IPS DF 4.7 (cell line): ENCODE results near the gene WDTC1.
"Not testable (repeated sequence)": the region's sequence is repeated elsewhere in the genome, so short reads cannot be mapped to it uniquely, and the experiment has no call there.

Experiments
- DNase-seq: peaks from one replicate; pipeline ENCODE4 v3.0.0-alpha.2; 2013; ENCODE audit warnings: low spot score; ENCODE audit errors: extremely low read depth

WDTC1 gene, protein sequence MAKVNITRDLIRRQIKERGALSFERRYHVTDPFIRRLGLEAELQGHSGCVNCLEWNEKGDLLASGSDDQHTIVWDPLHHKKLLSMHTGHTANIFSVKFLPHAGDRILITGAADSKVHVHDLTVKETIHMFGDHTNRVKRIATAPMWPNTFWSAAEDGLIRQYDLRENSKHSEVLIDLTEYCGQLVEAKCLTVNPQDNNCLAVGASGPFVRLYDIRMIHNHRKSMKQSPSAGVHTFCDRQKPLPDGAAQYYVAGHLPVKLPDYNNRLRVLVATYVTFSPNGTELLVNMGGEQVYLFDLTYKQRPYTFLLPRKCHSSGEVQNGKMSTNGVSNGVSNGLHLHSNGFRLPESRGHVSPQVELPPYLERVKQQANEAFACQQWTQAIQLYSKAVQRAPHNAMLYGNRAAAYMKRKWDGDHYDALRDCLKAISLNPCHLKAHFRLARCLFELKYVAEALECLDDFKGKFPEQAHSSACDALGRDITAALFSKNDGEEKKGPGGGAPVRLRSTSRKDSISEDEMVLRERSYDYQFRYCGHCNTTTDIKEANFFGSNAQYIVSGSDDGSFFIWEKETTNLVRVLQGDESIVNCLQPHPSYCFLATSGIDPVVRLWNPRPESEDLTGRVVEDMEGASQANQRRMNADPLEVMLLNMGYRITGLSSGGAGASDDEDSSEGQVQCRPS

GRCh38 chr1:27234049-27234882, at the start of gene WDTC1:
Gene WDTC1 (plus strand): TSS chr1:27234632. CDS start chr1:27261055, 26,423 bp downstream.
- peak; percentile 82 for DNase-seq

DNA sequence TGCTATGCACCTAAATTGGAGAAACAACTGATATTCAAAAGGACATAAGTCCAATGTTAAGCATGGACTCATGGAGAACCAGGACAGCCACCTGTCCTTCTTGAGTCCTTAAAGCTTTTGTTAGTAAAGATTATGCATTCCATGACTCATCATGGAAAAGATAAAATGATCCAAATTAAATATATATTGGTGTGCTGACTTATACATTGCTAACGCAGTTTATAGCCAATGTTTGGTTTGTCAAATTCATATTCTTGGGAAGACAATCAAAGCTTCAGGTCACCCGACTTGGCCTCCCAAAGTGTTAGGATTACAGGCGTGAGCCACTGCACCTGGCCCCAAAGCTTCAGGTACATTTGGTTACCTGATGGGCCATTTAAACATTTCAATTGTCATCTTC, 49.8 kb upstream of the WDTC1 start:
- not testable (repeated sequence) for DNase-seq

DNA sequence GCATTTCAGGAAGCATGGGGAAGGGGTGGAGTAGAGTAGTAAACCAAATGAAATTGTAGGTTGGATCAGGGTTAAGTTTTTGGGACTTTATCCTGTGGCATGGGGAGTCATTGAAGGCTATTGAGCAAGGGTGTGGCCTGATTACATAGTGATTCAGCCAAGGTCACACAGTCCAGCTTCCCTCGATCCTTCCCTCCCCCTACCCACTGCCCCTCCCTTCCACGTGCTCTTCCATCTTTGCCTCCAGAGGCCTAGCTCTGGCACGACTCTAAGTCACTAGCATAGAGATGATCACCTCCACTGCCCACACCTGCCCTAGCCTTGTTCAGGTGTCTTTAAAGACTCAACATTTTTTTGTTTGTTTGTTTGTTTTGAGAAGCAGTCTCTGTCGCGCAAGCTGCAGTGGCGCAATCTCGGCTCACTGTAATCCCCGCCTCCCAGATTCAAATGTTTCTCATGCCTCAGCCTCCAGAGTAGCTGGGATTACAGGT, 42.3 kb upstream of the WDTC1 start:
- no peak for DNase-seq

- DNase-seq, result no peak
Measured at GRCh38 chr1:27193194-27193593, 41.2 kb upstream of the WDTC1 start.

DNA sequence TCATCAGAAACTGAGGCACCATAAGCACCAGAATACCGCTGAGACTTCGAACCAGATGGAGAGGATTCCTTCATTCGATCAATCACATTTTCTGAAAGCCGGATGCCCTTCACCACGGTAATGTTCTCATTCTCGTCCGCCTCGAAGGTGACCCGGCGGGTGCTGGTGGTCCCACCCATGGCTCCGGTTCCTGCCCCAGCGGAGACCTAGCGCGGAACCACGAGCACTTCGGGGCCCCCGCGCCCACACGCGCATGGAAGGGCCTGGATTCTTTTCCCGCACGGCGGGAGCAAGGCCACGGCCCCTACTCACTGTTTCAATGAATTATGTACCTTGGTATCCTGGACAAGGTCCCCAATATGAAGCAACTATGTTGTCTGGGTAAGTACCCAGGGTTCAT, 33.1 kb upstream of the WDTC1 start:
- no peak for DNase-seq

GRCh38 chr1:27203946-27204345, 30.5 kb upstream of the WDTC1 start:
- no peak for DNase-seq

DNA sequence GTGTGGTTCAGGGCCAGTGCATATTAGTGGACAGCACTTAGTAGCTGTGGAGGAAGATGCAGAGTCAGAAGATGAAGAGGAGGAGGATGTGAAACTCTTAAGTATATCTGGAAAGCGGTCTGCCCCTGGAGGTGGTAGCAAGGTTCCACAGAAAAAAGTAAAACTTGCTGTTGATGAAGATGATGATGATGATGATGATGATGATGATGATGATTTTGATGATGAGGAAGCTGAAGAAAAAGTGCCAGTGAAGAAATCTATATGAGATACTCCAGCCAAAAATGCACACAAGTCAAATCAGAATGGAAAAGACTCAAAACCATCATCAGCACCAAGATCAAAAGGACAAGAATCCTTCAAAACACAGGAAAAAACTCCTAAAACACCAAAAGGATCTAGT, 27.2 kb upstream of the WDTC1 start:
- not testable (repeated sequence) for DNase-seq

GRCh38 chr1:27208143-27208850, 26.1 kb upstream of the WDTC1 start:
- DNase-seq, result not testable (repeated sequence)

DNA sequence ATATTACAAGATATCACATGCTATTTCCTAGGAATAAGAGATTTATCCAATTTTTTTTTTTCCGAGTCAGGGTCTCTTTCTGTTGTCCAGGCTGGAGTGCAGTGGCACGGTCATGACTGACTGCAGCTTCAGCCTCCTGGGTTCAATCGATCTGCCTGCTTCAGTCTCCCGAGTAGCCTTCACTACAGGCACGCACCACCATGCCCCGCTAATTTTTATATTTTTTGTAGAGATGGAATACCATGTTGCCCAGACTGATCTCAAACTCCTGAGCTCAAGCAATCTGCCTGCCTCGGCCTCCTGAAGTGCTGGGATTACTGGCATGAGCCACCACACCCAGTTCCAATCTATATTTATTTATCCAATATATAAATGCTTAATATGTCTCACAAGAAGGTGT, 18.0 kb upstream of the WDTC1 start:
- DNase-seq, result no peak

DNA sequence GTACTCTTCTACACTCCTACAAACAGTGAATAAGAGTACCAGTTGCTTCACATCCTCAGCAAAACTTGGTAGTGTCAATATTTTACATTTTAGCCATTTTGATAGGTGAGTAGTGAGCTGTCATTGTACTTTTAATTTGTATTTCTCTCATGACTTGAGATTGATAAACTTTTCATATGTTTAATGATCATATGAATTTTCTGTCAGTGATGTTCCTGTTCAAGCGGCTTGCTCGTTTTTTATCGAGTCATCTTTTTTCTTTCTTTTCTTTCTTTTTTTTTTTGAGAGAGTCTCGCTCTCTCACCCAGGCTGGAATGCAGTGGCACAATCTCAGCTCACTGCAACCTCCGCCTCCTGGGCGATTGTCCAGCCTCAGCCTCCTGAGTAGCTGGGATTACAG, 17.0 kb upstream of the WDTC1 start:
- DNase-seq, result no peak

DNA sequence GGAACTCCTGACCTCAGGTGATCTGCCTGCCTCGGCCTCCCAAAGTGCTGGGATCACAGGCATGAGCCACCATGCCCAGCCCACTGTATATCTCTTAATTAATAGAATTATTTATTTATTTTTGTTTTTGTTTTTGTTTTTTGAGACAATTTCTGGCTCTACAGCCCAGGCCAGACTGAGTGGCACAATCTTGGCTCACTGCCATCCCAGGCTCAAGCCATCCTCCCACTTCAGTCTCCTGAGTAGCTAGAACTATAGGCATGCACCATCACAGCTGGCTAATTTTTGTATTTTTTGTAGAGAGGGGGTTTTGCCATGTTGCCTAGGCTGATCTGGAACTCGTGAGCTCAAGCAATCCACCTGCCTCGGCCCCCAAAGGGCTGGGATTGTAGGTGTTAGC, 15.7 kb upstream of the WDTC1 start:
- DNase-seq, result no peak

DNA sequence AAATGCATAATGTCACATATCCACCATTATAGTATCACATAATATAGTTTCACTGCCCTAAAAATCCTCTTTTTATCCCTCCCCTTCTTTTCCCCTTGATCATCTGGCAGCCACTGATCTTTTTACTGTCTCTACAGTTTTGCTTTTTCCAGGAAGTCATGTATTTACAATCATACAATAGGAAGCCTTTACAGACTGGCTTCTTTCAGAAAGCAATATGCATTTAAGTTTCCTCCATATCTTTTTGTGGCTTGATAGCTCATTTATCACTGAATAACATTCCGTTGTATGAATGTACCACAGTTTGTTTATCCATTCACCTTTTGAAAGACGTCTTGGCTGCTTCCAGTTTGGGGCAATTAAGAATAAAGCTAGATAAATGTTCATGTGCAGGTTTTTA, 14.3 kb upstream of the WDTC1 start:
- no peak for DNase-seq

DNA sequence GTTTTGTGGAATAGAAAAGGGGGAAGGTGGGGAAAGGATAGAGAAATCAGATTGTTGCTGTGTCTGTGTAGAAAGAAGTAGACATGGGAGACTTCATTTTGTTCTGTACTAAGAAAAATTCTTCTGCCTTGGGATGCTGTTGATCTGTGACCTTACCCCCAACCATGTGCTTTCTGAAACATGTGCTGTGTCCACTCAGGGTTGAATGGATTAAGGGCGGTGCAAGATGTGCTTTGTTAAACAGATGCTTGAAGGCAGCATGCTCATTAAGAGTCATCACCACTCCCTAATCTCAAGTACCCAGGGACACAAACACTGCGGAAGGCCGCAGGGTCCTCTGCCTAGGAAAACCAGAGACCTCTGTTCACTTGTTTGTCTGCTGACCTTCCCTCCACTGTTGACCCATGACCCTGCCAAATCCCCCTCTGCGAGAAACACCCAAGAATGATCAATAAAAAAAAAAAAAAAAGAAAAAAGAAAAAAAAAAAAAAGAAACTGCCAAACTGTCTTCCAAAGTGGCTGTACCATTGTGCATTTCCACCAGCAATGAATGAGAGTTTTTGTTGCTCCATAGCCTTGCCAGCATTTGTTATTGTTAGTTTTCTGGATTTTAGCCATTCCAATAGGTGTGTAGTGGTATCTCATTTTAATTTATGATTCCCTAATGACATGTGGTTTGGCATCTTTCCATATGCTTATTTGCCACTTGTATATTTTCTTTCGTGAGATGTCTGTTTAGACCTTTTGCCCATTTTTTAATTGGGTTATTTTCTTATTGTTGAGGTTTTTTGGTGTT, 13.5 kb upstream of the WDTC1 start:
- DNase-seq, result not testable (repeated sequence)

DNA sequence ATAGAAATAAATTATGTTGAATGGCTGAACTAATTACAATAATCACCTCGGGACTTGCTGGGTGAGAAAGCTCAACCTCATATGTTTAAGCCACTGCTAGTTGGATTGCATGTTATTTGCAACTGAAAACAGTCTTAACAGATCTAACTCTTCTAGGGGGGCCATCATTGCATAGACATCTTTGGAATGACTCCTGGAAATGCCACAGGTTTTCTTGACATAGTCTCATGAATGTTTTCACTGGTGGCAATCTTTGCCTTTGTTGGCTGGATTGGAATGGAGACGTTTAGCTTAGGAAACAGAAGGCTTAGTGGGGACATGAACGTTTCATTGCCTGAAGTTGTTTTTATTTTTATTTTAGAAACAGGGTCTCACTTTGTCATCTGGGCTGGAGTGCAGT, 8.8 kb upstream of the WDTC1 start:
- DNase-seq, result no peak

DNA sequence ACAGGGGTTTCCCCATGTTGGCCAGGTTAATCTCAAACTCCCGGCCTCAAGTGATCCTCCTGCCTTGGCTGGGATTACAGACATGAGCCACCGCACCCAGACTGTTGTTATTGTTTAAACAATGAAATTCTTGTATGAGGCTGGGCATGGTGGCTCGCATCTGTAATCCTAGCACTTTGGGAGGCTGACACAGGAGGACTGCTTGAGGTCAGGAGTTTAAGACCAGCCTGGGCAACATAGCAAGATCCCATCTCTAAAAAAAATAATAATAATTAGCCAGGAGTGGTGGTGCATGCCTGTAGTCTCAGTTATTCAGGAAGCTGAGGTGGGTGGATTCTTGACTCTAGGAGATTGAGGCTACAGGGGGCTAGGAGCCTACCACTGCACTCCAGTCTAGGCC, 6.7 kb upstream of the WDTC1 start:
- no peak for DNase-seq

GRCh38 chr1:27233667-27234048, 774 bp upstream of the WDTC1 start:
- DNase-seq, result no peak

- no peak for DNase-seq
Measured at GRCh38 chr1:27235827-27236226, 1.4 kb downstream of the WDTC1 start.

DNA sequence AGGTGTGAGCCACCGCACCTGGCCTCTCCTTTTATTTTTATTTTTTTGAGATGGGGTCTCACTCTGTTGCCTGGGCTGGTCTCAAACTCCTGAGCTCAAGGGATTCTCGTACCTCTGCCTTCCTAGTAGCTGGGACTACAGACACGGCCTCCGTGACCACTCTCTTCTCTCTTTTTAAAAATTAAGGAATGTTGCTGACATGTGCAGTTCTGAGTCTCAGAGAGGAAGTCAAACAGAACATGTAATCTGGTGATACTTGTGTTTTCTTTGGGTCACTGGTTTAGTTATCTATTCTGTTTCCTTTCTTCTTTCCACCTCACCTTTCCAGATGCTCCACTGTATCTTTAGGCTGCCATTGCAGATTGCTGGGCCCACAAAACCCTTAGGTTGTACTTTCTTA, 2.7 kb downstream of the WDTC1 start:
- DNase-seq, result no peak

- DNase-seq, result no peak
Measured at GRCh38 chr1:27238032-27238431, 3.6 kb downstream of the WDTC1 start.

DNA sequence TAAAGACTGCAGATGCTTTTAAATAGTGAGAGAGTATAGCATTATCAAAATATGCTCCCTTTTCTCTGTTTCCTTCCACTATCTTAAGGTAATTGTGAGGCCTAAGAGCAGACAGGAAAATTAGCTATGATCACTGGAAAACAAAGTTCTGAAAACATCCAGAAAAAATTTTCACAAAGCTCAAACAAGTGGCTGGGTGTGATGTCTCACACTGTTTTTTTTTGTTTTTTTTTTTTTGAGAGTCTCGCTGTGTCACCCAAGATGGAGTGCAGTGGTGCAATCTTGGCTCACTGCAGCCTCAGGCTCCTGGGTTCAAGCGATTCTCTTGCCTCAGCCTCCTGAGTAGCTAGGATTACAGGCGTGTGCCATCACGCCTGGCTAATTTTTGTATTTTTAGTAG, 7.2 kb downstream of the WDTC1 start:
- no peak for DNase-seq
